ENCODE measurements around the gene C2orf69. TPM values are rescaled to one million over a fixed set of nuclear protein-coding genes. Genes with fewer than 3 reads are reported as not detected.

C2orf69 gene
- total and polyA plus RNA-seq, 2 experiments from 2014 or later: 33.4 to 39.2 TPM

GRCh38 chr2:199874209-199874608 is 36.9 kb upstream of the C2orf69 start (continued):
- no peak for TF ChIP-seq ETS1 (IDR thresholded peaks at IDR 0.05)
- TF ChIP-seq EZH2phosphoT487 (IDR thresholded peaks at IDR 0.05; ENCODE audit: unreplicated experiment): no peak
- no peak for TF ChIP-seq ZNF331 (CRISPR knock-in tag; IDR thresholded peaks at IDR 0.05; ENCODE audit: low read depth)
- TF ChIP-seq POLR2AphosphoS5 (IDR thresholded peaks at IDR 0.05; ENCODE audit: low read depth): no peak
- TF ChIP-seq EZH2 (IDR thresholded peaks at IDR 0.05; ENCODE audit: low read depth, unreplicated experiment): no peak
- no peak for TF ChIP-seq NANOG (IDR thresholded peaks at IDR 0.05; ENCODE audit: borderline replicate concordance)
- no peak for TF ChIP-seq STAT1 (IDR thresholded peaks at IDR 0.05; ENCODE audit: unreplicated experiment)
- TF ChIP-seq JUNB (IDR thresholded peaks at IDR 0.05; ENCODE audit: unreplicated experiment): no peak
- TF ChIP-seq CTCF (conservative IDR thresholded peaks at IDR 0.05; ENCODE audit: low read depth in 2 of 2): no peak
- no peak for TF ChIP-seq REST (IDR thresholded peaks at IDR 0.05; ENCODE audit: unreplicated experiment)
- TF ChIP-seq ZNF114 (CRISPR knock-in tag; IDR thresholded peaks at IDR 0.05): no peak

- no peaks in the 10 kb centered on the region for H4K20me1 ChIP-seq (replicated peaks; ENCODE audit: insufficient read depth)
- Mint-ChIP-seq H3K4me1 (peaks cover 4% of the 10 kb centered on the region), H3K4me3 (no peak overlapping the region), H3K27me3 (ENCODE audit: insufficient read depth, low read depth, poor library complexity) (peaks cover 2% of the 10 kb centered on the region), H3K36me3 (ENCODE audit: low read depth) (peaks cover 35% of the 10 kb centered on the region), H3K9me3 (peaks cover 43% of the 10 kb centered on the region), H3K27ac (no peak overlapping the region)
- no peak overlapping the region for H3K27ac ChIP-seq (ENCODE audit: low read depth)
- H3K4me1 ChIP-seq (ENCODE audit: insufficient read depth): peaks cover 4% of the 10 kb centered on the region
- H3K4me2 ChIP-seq: no peak overlapping the region
- no peak for ATAC-seq
- no peaks in the 10 kb centered on the region for H3K79me2 ChIP-seq (replicated peaks; ENCODE audit: insufficient read depth)
- no peaks in the 10 kb centered on the region for H3K27me3 ChIP-seq (ENCODE audit: insufficient read depth)
- 0 out of 2 replicates have a peak, but pooled peaks cover 3% of the 10 kb centered on the region for H3K9me2 ChIP-seq (ENCODE audit: insufficient read depth)
- DNase-seq (ENCODE audit: low spot score): peak; percentile 40
- peaks cover 14% of the 10 kb centered on the region; the same call in 1 of the 2 replicates for H3K36me3 ChIP-seq (ENCODE audit: insufficient read depth)
- no peak overlapping the region for H2AFZ ChIP-seq
- H3F3A ChIP-seq (replicated peaks; ENCODE audit: low read depth): no peaks in the 10 kb centered on the region
- no peak overlapping the region for H3K4me3 ChIP-seq
- TF ChIP-seq JUNB (IDR thresholded peaks at IDR 0.05; ENCODE audit: unreplicated experiment) (no peak), EZH2phosphoT487 (IDR thresholded peaks at IDR 0.05; ENCODE audit: unreplicated experiment) (no peak), ZNF114 (CRISPR knock-in tag; IDR thresholded peaks at IDR 0.05) (no peak), CREB1 (CRISPR knock-in tag; IDR thresholded peaks at IDR 0.05; ENCODE audit: low read depth) (no peak), NANOG (IDR thresholded peaks at IDR 0.05; ENCODE audit: borderline replicate concordance) (no peak), STAT1 (IDR thresholded peaks at IDR 0.05; ENCODE audit: unreplicated experiment) (no peak), CTCF (conservative IDR thresholded peaks at IDR 0.05; ENCODE audit: low read depth in 2 of 2) (no peak)
Observed at GRCh38 chr2:199875400-199875799, 35.7 kb upstream of the C2orf69 start.

All from GM23338 (cell line).